GM19397 (cell line): ENCODE measurements around the gene PRRT3.
"Not testable (repeated sequence)": the region's sequence is repeated elsewhere in the genome, so short reads cannot be mapped to it uniquely, and the experiment has no call there.

Experiments used
- ATAC-seq: cut with Tn5 transposase; IDR thresholded peaks from one replicate; pipeline ENCODE4 v1.9.1; 2021; ENCODE audit warnings: mild to moderate bottlenecking, moderate library complexity; ENCODE audit not compliant: unreplicated experiment

Gene PRRT3

GRCh38 chr3:9918261-9919038 is 33.8 kb downstream of the PRRT3 start:
- ATAC-seq, result no peak

GRCh38 chr3:9917820-9918219 is 34.4 kb downstream of the PRRT3 start:
- no peak for ATAC-seq

DNA sequence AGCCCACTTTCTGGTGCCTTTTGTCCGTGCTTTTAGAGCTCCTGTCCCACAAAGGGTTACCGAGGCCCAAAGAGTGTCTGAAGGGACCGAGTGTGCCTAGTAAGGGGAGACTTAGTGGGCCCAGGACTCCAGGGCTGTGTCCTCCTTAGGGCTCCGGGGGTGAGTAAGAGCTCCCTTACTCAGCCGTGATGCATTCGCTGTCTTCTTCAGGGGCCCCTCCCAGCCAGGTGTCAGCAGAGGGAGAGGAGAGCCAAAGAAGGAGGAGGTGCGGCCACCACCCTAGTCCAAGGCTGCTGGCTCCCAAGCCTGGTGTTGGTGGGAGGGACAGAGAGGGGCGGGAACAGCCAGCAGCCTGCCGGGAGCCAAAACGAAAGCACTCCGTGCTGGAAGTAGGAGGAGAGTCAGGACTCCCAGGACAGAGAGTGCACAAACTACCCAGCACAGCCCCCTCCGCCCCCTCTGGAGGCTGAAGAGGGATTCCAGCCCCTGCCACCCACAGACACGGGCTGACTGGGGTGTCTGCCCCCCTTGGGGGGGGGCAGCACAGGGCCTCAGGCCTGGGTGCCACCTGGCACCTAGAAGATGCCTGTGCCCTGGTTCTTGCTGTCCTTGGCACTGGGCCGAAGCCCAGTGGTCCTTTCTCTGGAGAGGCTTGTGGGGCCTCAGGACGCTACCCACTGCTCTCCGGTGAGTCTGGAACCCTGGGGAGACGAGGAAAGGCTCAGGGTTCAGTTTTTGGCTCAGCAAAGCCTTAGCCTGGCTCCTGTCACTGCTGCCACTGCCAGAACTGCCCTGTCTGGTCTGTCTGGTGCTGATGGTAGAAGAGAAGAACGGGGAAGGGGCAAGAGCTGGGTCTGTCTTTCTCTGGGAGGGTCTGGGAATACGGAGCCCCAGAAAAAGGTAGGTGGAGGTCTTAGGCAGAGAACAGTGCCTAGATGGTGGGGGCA is 35.2 kb downstream of the PRRT3 start, which contains the start of gene IL17RC:
IL17RC (plus strand) TSS at position 365 of the 947 bp plus-strand sequence; CDS start at position 583, 218 bp downstream.
- ATAC-seq, result no peak

DNA sequence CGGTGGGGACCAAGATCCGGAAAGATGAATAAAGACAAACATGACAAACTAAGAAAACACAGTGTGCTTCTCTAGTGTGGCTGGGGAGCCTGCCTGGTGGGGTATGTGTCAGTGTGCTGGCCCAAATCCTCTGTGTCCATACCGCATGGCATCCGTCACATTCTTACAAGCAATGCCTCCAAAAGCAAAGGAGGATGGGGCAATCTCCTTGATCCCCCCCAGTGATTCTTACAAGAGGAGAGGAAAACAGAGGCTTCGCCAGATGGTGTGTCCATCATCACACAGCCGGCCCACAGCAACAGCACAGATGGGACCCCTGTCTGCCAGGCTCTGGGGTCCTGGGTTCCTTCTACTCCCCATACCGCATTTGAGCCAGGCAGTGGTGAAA is 35.9 kb downstream of the PRRT3 start:
- no peak for ATAC-seq

- ATAC-seq, result peak; percentile 45
Observed at GRCh38 chr3:9915254-9916141, 36.7 kb downstream of the PRRT3 start.

DNA sequence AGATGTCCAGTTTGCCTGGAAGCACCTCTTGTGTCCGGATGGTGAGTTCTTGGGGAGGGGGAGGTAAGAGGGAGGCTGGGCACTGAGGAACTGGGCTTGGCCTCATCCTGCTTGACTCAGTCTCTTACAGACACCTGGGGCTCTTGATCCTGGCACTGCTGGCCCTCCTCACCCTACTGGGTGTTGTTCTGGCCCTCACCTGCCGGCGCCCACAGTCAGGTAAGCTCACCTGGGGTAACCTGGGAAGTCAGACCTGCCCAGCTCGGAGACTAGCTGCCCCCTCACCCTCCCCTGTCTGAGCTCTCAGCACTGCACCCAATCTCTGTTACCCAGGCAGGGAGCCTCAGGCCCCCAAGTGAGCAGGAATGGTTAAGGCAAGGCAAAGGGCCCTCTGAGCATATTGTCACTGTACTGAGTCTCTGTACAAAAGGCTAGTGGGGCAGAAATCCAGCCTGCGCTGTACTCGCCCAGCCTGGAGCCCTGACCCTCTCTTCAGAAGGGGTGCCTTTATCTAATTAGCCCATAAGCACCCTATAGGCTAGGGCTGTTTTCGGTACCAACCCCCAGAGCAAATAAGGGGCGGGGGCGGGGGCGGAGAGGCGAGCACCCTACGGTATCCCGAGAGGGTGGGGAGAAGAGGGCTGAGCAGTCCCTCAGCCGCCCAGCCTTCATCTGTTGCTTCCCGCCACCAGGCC is 37.5 kb downstream of the PRRT3 start:
- ATAC-seq, result no peak

- ATAC-seq, result no peak
Observed at GRCh38 chr3:9914011-9914410, 38.2 kb downstream of the PRRT3 start.

- no peak for ATAC-seq
Observed at GRCh38 chr3:9913601-9914000, 38.6 kb downstream of the PRRT3 start.

DNA sequence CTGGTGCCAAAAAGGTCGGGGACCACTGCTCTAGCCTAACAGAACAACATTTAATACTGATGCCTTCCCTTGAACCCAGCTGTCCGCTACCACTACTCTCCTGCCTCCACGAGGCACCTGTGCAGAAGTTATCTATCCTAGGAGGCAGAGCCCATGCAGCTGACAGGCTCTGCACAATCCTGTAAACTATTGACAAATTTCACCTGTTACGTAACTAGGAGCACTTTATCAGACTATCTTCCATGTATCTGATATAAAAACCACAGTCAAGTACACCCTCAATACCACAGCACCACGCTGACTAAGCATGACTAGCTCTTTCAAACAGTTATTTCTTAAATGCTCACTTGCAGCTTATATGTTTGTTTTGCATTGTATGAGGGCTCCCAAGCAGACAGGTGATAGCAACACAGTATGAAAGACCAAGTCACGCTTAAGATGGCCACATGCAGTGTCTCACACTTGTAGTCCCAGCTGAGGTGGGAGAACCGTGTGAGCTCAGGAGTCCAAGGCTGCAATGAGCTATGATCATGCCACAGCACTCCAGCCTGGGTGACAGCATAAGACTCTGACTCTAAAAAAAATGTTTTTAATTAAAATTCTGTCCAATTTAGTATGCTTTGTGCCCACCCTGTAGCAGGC is 39.8 kb downstream of the PRRT3 start:
- ATAC-seq, result no peak

GRCh38 chr3:9911863-9912262 is 40.3 kb downstream of the PRRT3 start:
- ATAC-seq, result no peak

DNA sequence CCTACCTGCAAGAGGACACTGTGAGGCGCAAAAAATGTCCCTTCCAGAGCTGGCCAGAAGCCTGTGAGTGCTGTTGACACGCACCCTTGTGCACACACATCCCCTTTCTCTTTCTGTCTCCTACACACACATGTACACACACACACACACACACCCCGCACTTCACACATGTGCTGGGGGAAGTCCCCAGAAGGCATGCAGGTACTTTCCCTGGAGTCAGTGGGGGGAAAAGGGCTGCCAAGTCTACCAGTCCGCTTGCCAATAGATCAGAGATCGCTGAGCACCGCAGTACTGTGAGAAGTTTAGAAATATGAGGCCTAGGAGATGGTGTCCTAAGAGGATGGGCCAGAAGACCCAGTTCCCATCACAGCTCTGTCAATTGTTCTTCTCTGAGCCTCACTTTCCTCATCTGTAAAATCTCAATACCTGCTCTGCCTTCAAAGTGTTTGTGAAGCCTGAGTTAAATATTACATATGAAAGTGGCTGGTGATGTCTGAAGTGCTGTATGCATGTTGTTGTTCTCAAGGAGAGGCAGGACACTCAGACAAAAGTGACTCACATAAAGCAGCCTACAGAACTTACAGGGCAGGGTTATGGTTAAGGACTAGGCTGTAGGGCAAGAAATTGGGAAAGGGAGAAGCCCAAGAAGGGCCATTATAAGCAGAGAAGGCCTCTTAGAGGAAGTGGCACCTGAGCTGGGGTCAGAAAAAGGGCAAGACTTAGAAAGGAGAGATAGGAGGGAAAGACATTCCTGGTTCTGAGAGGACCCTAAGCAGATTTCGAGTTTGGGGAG is 42.8 kb downstream of the PRRT3 start:
- ATAC-seq, result no peak

GRCh38 chr3:9908286-9908685 is 43.9 kb downstream of the PRRT3 start:
- ATAC-seq, result no peak

DNA sequence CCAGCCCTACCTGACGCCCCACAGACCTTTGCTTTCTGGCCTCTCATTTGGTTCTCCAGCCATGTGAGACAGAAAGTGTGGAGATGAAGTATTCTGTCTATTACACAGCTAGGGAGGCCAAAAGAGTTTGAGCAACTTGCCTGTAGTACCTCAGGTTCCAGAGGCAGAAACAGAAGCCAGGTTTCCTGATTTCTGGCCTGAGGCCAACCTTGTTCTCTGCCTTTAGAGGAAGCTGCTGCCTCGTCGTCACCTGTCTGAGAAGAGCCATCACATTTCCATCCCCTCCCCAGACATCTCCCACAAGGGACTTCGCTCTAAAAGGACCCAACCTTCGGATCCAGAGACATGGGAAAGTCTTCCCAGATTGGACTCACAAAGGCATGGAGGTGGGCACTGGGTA is 45.7 kb downstream of the PRRT3 start:
- ATAC-seq, result no peak

DNA sequence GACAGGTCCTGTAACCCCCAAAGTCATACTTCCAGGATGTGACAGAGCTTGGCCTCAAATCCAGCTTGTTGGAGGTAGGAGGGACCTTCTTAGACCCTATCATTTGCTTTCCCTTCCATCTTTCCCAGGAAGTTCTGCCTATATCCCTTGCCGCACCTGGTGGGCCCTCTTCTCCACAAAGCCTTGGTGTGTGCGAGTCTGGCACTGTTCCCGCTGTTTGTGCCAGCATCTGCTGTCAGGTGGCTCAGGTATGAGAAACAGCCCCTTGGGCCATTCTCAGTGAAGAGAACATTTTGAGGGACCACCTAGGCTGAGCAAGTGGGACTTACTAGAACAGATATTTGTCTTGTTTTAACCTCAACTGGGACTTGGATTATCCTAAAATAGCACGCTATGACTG is 48.3 kb downstream of the PRRT3 start:
- no peak for ATAC-seq

DNA sequence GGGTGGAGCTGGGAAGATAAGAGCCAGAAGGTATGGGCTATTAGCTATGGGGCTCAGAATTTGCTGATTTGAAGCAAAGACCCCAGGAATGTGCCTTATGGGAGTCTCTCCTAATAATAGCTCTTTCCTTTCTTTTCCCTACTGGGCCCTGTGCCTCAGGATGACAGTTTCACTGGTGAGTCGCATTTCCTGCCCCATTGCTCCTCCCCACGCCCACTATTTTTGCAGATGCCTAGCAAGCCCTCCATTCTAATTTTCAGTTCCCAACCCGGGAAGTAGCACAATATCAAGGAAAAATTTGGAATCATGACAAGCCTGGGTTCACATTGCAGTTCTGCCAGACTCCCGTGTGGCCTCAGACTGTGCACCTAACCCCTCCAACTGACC is 49.0 kb downstream of the PRRT3 start:
- ATAC-seq, result no peak

DNA sequence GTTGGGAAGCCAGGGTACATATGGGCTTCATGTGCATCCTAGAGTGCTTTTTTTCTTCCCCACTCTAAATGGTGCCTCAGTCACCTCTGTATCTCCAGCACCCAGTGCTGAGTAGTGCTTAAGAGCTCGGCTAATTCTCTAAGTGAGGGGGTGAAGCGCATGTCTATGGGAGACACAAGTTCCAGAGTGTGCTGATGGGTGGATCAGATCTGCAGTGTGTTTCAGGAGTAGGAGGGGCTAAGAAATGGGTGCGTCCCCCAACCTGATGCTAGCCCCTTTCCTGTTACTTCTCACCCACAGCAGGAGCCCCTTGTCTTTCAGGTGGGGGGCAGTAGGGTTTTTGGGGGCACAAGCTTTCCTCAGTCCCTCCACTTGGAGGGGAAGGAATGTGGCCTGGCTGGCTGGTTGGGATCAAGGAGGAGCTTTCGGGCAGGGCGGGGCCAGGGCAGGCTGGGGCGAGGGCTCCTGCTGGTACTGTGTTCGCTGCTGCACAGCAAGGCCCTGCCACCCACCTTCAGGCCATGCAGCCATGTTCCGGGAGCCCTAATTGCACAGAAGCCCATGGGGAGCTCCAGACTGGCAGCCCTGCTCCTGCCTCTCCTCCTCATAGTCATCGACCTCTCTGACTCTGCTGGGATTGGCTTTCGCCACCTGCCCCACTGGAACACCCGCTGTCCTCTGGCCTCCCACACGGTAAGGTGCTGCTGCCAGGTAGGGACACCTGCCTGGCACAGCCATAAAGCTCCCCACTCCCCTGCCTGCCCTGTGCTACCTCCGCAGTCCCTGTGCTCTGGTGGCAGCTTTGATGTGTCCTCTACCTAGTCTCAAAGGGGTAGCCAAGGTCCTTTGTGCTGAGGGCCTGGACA is 49.6 kb downstream of the PRRT3 start, which contains the start of gene IL17RE:
IL17RE (plus strand) TSS at position 477 of the 866 bp plus-strand sequence; CDS start at position 562, 85 bp downstream.
- no peak for ATAC-seq

DNA sequence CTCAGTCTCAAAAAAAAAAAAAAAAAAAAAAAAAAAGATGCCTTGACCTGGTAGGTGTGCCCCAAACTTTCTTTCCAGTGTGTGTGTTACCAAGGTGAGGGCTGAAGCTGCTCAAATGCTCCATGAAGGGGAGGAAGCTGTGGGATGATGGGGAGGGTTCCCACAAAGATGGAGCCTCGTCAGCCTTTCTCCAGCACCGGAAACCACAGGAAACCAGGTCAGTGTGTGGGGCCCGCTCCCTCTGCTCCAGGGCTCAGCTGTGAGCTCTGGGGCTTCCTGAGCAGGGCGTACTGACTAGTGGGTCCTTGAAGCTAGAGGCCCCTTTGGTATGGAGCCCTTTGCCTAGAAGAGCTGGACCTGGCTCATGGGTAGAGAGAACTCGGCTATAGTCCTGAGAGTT is 50.2 kb downstream of the PRRT3 start:
- no peak for ATAC-seq

- not testable (repeated sequence) for ATAC-seq
Observed at GRCh38 chr3:9900965-9901415, 51.2 kb downstream of the PRRT3 start.
